ENCODE data around the gene ZNF620. TPM values are rescaled to one million over a fixed set of nuclear protein-coding genes. Genes with fewer than 3 reads are reported as not detected.

The ZNF620 gene
- 1.1 TPM for total RNA-seq (2013)
- under 1 TPM; 0.27 to 0.67 (median 0.37) TPM for polyA plus RNA-seq
- 0.16 and 0.28 TPM in 2 replicates for polyA minus RNA-seq
- 0.17 to 3.6 (median 0.90) reads per million in 11 experiments for total RNA-seq

DNA sequence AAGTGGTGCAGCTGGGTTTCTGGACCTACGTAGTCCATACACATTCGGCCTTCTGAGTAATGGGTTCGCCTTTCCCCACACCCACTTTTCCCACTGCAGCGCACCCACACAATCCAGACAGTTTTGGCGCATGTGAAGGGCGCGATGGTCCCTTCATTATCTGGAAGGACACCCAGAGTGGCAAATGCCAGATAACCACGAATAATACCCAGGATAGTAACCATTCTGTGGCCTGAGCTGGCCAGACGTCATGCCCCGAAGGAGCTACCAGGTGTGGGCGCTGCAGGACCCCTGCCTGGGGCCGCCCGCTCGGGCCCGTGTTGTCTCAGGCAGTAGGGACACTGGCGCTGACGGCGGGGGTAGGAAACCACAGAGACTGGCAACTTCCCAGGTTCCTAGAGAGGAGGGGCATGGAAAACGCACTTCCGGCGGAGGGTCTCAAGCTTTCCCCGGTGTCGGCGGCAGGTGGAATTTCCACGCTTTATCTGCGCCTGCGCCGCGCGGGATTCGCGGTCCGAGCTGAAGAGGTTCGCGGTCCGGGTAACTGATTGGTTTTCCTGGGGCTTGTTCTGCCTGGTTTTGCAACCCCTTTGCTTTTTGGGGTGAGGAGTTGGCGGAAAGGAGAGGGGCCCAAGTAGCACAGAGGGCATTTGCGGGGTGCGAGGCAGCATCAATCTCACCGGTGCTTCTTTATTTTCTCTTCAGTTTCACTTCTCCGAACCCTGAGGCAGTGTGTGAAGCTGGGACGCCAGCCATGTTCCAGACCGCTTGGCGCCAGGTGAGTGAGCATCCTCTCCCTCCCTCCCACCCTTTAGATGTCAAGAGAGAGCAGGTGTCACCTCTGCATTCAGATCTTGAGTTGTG, at the start of gene ZNF620:
Gene ZNF620, plus strand, starts transcription at position 441 of the 864 bp plus-strand sequence. Its CDS starts 314 bp downstream, at position 755.
- intact Hi-C loops (cut with micrococcal nuclease), result no loop called here
- DNase-seq, result peak in 2 of 3 donors; percentile 10 to 28
- Histone ChIP-seq H3K4me3 (replicated peaks in 1 of 3; ENCODE audit: low read depth in 2 of 3, low read length in 3 of 3) (peak within 1 kb of the TSS; percentile 48 to 91 (median 80)), H3K4me1 (ENCODE audit: control insufficient read depth in 1 of 2, insufficient read depth in 2 of 2, low read length in 2 of 2) (peaks cover 7 to 10% of the 10 kb centered on the region in 2 donors), H3K79me2 (ENCODE audit: insufficient read depth, low read length) (no peaks in the 10 kb centered on the region), H3K36me3 (replicated peaks in 1 of 2; ENCODE audit: control insufficient read depth in 1 of 2, insufficient read depth in 2 of 2, low read length in 2 of 2) (no peaks in the 10 kb centered on the region), H3K4me2 (replicated peaks; ENCODE audit: extremely low read depth, low read length, poor library complexity, severe bottlenecking) (peak within 1 kb of the TSS; percentile 91), H2AFZ (ENCODE audit: insufficient read depth, low read depth, low read length, poor library complexity, severe bottlenecking) (peak within 1 kb of the TSS; percentile 97), H4K20me1 (ENCODE audit: insufficient read depth, low read length) (no peaks in the 10 kb centered on the region), H3K27ac (ENCODE audit: low read depth in 1 of 2, low read length in 2 of 2) (peak within 1 kb of the TSS in 1 of 2 donors; percentile 31), H3K27me3 (ENCODE audit: control insufficient read depth in 2 of 2, insufficient read depth in 2 of 2, low read length in 2 of 2) (peaks cover 0 to 6% of the 10 kb centered on the region in 2 donors), H3K9ac (ENCODE audit: insufficient read depth, low read length, poor library complexity, severe bottlenecking) (peak within 1 kb of the TSS; percentile 67), H3K9me3 (replicated peaks in 1 of 2; ENCODE audit: control insufficient read depth in 1 of 2, insufficient read depth in 1 of 2, low read length in 2 of 2) (no peaks in the 10 kb centered on the region)
- Mint-ChIP-seq H3K27me3 (ENCODE audit: low read depth in 3 of 3) (peaks cover 1 to 16% (median 10%) of the 10 kb centered on the region in 3 donors), H3K27ac (peak within 1 kb of the TSS; percentile 33 to 82 (median 59)), H3K4me3 (peak within 1 kb of the TSS; percentile 99), H3K36me3 (no peaks in the 10 kb centered on the region), H3K9me3 (peaks cover 0 to 1% (median 0%) of the 10 kb centered on the region in 7 donors), H3K4me1 (peaks cover 18% of the 10 kb centered on the region)
- WGBS (ENCODE audit: insufficient coverage), result 6% methylated on average over 27 of the region's 44 CpGs
- peak; percentile 23 for TF ChIP-seq CTCF (IDR thresholded peaks at IDR 0.05)

DNA sequence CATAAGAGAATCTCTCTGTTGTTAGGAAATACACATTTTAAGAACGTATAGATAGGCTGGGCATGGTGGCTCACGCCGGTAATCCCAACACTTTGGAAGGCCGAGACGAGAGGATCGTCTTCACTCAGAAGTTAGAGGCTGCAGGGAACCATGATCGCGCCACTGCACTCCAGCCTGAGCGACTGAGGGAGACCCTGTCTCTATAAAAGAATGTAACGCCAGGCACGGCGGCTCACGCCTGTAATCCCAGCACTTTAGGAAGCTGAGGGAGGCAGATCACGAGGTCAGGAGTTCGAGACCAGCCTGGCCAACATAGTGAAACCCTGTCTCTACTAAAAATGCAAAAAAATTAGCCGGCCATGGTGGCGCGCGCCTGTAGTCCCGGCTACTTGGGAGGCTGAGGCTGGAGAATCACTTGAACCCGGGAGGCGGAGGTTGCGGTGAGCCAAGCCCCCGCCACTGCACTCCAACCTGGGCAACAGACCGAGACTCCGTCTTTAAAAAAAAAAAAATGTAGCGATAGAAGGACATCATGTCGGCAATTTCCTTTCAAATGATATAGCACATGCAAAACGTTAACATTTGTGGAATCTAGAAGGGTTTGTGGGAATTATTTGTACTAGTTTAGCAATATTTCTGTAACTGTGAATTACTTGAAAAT, 49.4 kb upstream of the ZNF620 start:
- peak overlapping the region; percentile 84 for H2AFZ ChIP-seq (ENCODE audit: insufficient read depth, low read depth, low read length, poor library complexity, severe bottlenecking)
- H3K79me2 ChIP-seq (ENCODE audit: insufficient read depth, low read length), result peaks cover 31% of the 10 kb centered on the region
- no peak for TF ChIP-seq CTCF (IDR thresholded peaks at IDR 0.05)

More for the DNA sequence above, 49.4 kb upstream of the ZNF620 start:
- Mint-ChIP-seq H3K9me3 (no peaks in the 10 kb centered on the region), H3K36me3 (peaks cover 25 to 33% of the 10 kb centered on the region in 2 donors), H3K27me3 (ENCODE audit: low read depth in 3 of 3) (no peaks in the 10 kb centered on the region), H3K27ac (peak overlapping the region; percentile 90 to 95 (median 92)), H3K4me1 (peaks cover 34% of the 10 kb centered on the region), H3K4me3 (peak overlapping the region; percentile 87 to 97)
- Histone ChIP-seq H3K9me3 (replicated peaks in 1 of 2; ENCODE audit: control insufficient read depth in 1 of 2, insufficient read depth in 1 of 2, low read length in 2 of 2) (no peaks in the 10 kb centered on the region), H3K4me2 (replicated peaks; ENCODE audit: extremely low read depth, low read length, poor library complexity, severe bottlenecking) (peak overlapping the region; percentile 84), H3K27ac (ENCODE audit: low read depth in 1 of 2, low read length in 2 of 2) (peak overlapping the region; percentile 52 to 86), H3K4me1 (ENCODE audit: control insufficient read depth in 1 of 2, insufficient read depth in 2 of 2, low read length in 2 of 2) (peaks cover 31 to 45% of the 10 kb centered on the region in 2 donors), H3K9ac (ENCODE audit: insufficient read depth, low read length, poor library complexity, severe bottlenecking) (peak overlapping the region; percentile 89), H3K36me3 (replicated peaks in 1 of 2; ENCODE audit: control insufficient read depth in 1 of 2, insufficient read depth in 2 of 2, low read length in 2 of 2) (peaks cover 28 to 34% of the 10 kb centered on the region in 2 donors), H3K27me3 (ENCODE audit: control insufficient read depth in 2 of 2, insufficient read depth in 2 of 2, low read length in 2 of 2) (no peaks in the 10 kb centered on the region), H3K4me3 (replicated peaks in 1 of 3; ENCODE audit: low read depth in 2 of 3, low read length in 3 of 3) (peak overlapping the region; percentile 52 to 85 (median 66)), H4K20me1 (ENCODE audit: insufficient read depth, low read length) (peaks cover 12% of the 10 kb centered on the region)
- 51% methylated on average over 14 of the region's 29 CpGs for WGBS (ENCODE audit: insufficient coverage)
- intact Hi-C loops (cut with micrococcal nuclease), result loop anchor here (10.0 kb wide), 3 partner anchors 142 to 1508 kb away; partner anchors contain the start of genes CTNNB1 (in 1 of the 2) and ULK4 (in 1 of the 2)
- DNase-seq, result no peak

All from CD14-positive monocyte (primary cell).